HG03280 (cell line): Measurements from ENCODE around the gene MAN2A2.
"Not testable (repeated sequence)": the region's sequence is repeated elsewhere in the genome, so short reads cannot be mapped to it uniquely, and the experiment has no call there.

Experiments
- ATAC-seq: cut with Tn5 transposase; IDR thresholded peaks from one replicate; pipeline ENCODE4 v1.9.1; 2021; ENCODE audit warnings: mild to moderate bottlenecking, moderate library complexity; ENCODE audit not compliant: unreplicated experiment

MAN2A2 gene

DNA sequence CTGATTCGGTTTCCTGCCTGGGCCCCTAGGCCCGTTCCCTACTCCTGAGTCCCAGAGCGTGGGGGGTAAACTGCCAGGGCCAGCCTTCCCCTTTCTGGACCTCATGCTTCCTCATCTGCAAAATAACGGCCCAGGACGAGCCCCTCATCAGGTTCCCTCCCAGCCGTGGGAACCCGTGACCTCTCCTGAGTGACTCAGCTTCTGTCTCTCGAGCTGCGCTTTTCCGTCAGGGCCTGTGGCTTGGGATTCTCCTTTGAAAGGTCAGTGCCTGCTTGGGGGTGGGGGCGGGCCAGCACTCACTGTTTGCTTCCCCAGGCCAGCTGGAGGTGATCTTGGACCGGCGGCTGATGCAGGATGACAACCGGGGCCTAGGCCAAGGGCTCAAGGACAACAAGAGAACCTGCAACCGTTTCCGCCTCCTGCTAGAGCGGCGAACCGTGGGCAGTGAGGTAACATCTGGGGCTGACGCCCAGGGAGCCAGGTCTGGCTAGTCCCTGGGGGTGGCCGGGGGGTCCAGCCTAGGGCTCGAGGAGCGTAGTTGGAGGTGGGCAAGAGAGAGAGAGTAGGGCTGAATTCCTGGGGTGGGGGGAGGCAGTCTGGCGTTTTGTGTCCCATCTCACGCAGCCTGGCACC lies 12.8 kb downstream of the MAN2A2 start:
- no peak for ATAC-seq

DNA sequence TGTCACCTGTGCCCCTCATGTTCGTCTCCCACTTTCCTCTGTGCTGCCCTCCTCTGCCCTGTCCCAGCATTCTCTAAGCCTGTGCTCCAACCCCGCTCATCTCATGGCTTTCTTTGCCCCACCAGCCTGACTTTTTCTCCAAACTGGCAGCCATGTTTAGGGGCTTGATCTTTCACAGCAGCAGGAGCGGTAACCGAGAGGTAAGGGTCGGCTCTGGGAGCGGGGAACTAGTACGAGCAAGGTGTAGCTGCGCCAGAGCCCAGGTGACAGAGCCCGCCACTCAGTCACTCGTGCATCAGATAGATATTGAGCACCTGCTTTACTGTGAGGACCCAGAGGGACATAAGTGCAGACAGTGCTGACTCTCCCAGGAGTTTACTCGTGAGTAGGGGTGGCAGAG lies 13.4 kb downstream of the MAN2A2 start:
- no peak for ATAC-seq

DNA sequence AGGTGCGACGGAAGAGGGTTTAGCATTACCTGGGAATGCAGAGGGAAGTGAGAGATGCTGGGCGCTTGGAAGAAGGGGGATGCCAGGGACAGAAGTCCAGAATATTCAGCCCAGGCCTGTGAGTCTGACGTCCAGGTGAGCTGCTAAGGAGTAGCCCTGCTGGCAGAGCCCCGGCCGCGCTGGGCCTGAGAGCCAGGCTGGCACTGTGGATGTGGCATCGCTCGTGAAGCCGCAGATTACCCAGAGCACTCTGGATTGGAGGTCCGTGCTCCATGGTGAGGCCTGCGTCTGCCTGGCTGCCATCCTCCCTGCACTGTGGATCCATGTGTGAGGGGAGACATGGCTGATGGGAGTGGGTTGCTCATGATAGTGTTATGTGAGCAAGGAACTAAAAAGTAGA lies 14.5 kb downstream of the MAN2A2 start:
- no peak for ATAC-seq

DNA sequence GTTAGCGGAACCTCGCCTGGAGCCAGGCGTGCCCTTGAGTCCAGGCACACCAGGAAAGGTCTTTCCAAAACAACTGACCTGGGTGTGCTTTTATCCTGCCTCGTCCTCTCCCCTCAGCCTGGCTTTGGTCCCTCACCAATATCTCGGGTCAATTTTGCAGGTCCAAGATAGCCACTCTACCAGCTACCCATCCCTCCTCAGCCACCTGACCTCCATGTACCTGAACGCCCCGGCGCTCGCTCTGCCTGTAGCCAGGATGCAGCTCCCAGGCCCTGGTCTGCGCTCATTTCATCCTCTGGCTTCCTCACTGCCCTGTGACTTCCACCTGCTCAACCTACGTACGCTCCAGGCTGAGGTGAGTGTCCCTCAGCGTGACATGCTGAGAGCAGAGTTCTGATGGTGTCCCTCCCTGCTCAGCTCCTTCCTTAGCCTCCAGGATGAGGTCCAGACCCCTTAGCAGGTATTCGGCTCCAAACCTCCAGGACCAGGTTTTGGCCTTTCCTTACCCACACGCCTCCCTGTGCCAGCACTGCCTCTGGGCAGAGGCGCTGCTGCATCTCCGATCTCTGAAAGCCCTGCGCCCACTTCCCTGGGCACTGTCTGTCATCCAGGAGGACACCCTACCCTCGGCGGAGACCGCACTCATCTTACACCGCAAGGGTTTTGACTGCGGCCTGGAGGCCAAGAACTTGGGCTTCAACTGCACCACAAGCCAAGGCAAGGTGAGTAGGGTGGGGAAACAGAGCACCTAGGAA lies 15.1 kb downstream of the MAN2A2 start:
- ATAC-seq, result no peak

DNA sequence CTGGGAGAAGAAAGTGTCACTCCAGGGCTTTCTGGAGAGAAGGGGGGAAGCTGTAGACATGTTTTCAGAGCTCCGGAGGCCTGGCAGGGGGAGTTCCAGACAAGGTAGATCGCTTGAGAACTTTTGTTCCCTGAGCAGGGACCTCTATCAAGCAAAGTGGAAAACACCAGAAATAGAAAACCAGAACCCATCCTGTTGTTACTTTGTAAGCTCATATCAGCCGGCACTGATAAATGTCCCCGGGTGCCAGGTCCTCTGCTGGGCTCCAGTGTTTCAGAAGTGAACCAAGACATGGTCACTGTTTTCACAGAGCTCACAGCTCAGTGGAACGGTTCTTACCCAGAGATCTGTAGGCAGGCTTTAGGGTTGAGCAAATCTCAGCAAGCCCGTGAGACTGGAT lies 15.7 kb downstream of the MAN2A2 start:
- no peak for ATAC-seq

DNA sequence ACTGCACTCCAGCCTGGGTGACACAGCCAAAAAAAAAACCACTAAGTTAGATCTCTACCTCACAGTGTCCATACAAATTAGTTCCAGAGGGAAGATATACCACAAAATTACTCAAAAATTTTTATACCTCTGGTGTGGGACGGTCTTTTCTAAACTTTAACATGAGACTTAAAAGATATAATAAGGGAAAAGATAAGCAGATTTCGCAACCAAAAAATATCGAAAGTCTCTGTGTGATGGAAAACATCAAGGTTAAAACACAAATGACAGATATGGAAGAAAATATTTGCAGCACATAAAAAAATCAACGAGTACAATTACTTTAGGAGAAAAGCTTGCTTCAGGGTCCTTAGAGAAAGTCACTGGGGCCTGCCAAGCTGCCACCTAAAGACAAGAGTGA lies 18.8 kb downstream of the MAN2A2 start:
- ATAC-seq, result no peak

DNA sequence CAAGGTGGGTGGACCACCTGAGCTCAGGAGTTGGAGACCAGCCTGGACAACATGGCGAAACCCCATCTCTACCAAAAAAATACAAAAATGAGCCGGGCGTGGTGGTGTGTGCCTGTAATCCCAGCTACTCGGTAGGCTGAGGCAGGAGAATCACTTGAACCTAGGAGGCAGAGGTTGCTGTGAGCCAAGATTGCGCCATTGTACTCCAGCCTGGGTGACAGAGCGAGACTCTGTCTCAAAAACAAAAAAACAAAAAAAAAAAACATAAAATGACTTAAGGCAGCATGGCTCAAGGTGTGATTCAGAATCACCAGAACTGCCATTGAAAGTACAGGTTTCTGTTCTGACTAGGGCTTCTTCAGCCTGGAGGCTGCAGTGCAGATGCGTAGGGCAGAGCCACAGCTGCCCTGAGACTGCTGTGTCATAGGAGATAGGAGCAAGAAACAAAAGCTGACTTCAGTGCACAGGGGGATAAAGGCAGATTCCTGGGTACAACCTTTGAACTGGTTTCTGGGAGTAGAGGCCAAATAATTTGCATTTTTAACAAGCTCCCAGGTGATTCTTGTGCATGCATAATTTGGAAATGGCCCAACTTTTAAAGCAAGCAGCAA lies 19.7 kb downstream of the MAN2A2 start:
- ATAC-seq, result peak; percentile 86

DNA sequence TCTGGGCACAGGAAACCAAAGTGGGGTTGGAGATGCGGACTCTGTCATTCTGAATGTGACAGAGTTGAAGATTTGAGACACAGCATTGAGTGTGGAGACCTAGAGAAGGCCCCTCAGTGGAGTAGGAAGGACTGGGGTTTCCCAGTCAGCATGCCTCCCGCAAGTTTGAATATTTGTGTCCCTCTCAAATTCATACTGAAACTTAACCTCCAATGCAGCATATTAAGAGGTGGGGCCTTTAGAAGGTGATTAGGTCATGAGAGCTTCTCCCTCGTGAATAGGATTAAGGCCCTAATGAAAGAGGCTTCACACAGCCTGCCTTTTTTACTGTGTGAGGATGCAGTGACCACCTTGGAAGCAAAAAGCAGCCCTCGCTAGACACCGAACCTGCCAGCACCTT lies 21.3 kb downstream of the MAN2A2 start:
- peak; percentile 43 for ATAC-seq

DNA sequence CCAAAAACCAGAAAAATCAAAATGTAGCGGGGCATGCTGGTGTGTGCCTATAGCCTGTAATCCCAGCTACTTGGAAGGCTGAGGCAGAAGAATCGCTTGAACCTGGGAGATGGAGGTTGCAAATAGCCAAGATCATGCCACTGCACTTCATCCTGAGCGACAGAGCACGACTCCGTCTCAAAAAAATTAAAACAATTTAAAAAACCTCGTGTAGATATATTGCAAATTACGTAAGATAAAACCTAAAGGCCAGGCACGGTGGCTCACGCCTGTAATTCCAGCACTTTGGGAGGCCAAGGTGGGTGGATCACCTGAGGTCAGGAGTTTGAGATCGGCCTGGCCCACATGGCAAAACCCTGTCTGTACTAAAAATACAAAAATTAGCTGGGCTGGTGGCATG lies 23.7 kb downstream of the MAN2A2 start:
- ATAC-seq, result not testable (repeated sequence)

DNA sequence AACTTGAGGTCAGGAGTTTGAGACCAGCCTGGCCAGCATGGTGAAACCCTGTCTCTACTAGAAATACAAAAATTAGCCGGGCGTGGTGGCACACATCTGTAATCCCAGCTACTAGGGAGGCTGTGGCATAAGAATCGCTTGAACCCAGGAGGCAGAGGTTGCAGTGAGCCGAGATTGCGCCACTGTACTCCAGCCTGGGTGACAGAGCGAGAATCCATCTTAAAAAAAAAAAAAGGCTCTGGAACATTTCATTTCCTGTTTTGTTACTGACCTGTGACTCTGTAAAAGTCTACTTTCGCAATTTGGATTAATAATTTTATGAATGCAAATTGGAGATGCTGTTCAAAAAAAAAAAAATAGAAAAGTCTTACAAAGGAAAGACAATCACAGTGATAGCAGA lies 25.0 kb downstream of the MAN2A2 start:
- ATAC-seq, result not testable (repeated sequence)

DNA sequence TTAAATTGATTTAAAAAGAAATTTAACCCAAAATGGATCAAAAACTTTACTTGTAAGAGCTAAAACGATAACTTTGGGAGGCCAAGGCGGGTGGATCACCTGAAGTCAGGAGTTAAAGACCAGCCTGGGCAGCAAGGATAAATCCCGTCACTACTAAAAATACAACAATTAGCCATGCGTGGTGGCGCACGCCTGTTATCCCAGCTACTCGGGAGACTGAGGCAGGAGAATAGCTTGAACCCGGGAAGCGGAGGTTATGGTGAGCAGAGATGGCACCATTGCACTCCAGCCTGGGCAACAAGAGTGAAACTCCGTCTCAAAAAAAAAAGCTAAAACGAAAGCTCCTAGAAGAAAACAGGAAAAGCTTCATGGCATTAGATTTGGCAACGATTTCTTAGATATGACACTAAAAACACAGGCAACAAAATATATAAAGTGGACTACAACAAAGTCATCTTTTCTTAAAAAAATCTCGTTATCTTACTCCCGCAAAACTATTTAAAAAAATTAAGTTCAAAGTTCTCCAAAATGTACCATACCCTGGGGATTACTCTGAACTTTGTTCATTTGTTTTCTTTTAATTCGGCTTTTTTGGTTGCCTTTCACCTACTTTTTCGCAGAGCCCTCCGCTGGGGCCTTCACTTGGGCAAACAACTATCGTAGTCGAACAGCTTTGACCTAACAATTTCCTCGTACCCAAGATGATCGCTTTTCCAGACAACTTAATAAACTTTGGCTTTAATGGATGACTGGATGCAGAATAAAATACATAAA lies 26.3 kb downstream of the MAN2A2 start:
- no peak for ATAC-seq

DNA sequence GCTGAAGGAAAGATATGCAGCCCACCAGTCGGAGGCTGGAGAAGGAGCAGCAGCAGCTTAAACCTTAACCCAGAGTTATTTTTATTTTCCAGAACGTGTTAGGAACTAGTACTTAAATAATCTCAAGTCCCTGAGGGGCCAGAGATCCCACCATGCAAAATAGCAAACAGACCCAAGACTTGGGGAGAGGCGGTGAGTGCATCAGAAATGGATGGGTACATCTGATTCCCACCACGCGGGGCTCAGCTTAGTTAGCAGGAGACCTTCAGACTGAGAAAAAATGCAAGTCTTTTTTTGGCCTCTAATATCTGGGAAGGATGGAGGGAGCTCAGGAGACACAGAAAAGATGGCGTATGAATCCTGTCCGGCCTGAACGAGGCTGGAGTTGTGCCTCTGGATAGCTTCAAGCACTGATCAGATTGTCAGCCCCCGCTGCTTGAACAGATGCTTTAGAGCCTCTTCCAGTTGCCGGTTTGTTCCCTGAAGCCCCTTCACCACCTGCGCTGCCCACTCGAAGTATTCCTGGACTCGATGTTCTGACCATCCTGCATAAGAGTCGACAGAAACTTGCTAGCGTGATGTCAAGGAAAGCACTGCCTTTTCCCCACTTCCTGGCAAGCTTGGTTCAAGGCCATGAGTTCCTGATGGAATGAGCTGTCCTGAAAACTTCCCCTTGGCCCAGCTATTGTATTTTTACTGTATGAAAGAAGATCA lies 27.9 kb downstream of the MAN2A2 start:
- no peak for ATAC-seq

DNA sequence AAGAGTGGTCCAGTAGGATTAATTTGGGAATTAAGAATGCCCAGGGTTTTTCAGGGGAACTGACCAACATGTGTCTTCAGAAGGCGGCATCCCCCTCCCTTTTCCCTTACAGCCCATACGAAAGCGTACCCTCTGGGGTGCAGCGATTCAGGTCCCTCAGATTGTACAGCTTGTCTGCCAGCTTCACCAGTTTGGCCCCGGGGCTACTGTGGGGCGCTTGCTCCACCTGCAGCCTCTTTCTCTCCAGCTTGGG lies 28.4 kb downstream of the MAN2A2 start:
- ATAC-seq, result no peak

DNA sequence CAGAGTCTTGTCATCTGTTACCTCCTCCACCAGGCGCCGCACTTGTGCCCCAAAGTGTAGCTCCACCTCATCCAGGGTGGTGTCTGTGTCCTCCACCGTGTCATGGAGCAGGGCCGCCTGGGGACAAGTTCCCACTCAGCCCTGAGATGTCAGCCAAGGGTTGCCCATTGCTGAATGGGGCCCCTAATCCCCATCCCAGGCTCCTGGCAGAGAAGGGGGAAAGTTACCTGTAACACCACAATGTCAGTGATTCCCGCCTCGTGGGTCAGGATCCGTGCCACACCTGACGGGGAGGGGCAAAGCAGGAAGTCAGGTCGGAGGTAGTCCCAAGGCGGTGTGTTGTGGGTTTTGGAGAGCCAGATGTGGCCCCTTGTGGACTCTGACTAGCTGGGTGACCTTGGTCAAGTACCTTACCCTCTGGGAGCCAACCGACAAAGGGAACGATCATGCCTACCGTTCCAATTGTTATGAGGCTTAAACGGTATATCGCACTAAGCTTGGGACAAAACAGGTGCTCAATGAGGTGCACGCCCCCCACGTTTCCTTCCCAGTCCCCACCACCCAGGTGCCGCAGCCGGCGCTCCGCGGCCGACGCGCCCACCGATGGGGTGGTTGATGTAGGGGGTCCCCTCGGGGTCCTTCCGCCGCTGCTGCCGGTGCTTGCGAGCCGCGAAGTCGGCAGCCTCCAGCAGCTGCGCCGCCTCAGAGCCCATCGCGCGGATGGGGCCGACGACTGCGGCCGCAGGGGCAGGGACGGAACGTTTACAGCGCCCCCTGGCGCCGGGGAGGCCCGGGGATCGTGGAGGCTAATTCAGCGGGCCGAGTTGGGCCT lies 28.9 kb downstream of the MAN2A2 start, which contains the start of gene HDDC3:
Gene HDDC3 (minus strand): TSS at position 722 of the 832 bp plus-strand sequence. CDS start 9 bp downstream, at position 713.
- ATAC-seq, result peak; percentile 50

DNA sequence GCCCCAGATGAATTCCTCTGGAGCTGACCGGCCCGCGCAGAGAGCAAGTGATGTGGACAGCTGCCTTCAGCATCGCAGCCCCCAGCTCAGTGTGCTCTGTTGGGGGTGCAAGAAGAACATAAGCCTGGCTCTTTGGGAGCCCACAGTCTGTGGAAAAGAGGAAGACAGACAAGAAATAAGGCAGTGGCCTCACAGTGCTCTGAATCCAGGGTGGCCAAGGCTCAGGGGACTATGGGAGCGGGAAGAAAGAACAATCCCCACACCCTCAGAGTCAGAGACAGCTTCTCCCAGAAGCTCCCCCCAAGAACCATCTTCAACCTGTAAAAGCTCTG lies 29.5 kb downstream of the MAN2A2 start:
- ATAC-seq, result no peak

DNA sequence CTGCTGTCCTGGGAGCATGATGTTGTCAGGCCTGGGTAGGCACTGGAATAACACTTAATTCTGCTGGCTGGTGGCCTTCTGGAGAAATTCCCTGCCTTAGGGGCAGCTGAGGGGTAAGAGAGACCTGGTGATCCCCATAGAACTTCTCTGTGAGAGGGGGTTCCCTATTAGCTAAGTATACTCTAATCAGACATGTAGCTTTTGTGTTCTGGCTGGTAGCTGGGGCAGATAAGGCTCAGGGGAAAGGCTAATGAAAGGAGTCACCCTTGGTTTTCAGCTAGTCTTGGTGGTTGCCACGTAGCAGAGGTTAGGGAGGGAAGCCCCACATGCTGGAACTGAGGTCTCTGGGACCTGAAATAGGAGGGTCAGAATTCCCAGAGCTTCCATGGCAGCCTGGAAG lies 30.2 kb downstream of the MAN2A2 start:
- ATAC-seq, result no peak

DNA sequence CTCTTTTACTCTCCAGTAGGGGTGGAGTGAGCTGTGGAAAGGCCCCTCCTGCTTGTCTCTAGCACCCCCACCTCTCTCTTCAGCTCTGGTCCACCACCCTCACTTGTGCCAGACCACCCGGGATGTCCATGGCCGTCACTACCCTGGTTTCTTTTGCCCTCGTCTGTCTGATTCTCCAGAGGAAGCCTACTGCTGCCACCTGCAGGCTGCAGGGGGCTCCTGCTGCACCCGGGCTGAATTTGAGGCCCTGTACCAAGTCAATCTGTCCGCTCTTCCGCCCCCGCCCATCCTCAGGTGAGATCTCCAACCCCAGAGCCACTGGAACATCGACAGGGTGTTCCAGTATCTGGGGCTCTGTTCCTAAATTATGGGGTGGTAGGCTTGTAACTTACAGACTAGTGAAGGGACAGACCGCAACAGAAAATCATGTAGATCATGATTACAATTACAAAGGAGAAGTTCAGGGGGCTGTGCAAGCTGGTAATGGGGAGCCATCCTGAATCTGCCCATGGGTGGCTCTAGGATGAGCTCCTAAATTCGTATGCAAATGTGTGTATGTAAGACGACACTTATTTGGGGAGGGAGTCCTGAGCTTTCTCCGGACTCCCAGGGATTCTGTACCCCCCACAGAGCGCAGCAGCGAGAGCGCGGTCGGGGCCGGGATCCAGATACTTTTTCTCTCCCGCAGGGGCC lies 31.3 kb downstream of the MAN2A2 start:
- peak; percentile 27 for ATAC-seq

DNA sequence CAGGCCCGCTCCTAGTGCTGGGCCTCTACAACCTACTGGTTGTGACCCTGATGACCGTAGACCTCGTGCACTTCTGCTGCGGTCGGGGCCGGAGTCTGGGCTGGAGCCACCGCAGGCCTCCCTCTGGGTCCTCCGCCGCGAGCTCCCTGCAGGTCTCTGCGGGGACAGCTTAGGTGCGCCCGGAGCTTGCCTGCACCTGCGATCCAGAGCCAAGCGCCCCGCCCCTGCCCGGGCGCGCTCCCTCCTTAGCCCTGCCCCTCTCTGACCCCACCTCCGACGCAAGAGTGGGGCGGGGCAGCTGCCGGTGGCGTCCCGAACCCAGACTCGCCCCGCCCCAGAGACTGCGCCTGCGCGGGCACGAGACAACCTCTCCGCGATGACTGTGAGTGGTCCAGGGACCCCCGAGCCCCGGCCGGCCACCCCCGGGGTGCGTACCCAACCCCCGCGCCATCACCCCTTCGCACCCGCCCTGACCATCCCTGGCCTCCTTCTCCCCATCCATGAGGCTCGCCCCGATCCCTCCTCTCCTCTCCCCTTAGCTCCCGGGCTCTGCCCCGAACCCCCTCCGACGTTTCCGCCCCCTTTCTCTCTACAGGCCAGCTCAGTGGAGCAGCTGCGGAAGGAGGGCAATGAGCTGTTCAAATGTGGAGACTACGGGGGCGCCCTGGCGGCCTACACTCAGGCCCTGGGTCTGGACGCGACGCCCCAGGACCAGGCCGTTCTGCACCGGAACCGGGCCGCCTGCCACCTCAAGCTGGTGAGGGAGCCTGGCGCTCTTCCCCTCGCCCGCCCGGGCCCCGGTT lies 32.0 kb downstream of the MAN2A2 start, which contains the start of gene UNC45A:
Gene UNC45A (plus strand): TSS at position 337 of the 803 bp plus-strand sequence. CDS start 40 bp downstream, at position 377.
- peak; percentile 66 for ATAC-seq

DNA sequence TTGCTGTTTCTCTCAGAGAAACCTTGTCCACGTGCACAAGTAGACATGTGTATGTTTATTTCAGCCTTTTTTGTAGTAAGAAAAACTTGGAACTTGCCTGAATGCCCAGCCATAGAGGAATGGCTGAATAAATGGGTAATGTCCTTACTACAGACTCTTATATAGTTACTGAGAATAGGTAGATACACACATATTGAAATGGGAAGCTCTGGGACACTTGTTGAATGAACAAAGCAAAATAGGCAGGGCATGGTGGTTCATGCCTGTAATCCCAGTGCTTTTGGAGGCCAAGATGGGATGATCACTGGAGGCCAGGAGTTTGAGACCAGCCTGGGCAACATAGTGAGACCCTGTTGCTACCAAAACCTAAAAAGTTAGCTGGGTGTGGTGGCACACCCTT lies 33.7 kb downstream of the MAN2A2 start:
- no peak for ATAC-seq
